Measurements from ENCODE around the gene ASB1.

DNA sequence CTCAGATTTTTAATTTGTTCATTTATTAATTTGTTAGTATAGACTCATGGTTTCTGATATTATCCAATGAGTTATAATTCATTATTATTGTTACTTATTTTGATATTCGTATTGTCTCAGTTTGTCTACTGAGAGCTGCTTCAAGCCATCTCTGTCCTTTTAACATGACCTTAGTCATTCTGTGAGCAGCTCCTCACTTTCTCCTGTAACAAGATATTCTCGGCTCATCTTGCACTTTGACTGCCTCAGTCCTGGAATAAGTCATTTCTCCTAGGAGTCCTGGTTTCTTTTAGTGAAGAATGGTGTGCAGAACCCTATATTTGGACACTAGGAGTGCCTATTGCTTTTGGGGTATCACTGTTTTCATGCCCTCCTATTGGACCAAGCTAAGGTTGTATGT lies 13.2 kb downstream of the ASB1 start:
- TF ChIP-seq, protein P1, sequence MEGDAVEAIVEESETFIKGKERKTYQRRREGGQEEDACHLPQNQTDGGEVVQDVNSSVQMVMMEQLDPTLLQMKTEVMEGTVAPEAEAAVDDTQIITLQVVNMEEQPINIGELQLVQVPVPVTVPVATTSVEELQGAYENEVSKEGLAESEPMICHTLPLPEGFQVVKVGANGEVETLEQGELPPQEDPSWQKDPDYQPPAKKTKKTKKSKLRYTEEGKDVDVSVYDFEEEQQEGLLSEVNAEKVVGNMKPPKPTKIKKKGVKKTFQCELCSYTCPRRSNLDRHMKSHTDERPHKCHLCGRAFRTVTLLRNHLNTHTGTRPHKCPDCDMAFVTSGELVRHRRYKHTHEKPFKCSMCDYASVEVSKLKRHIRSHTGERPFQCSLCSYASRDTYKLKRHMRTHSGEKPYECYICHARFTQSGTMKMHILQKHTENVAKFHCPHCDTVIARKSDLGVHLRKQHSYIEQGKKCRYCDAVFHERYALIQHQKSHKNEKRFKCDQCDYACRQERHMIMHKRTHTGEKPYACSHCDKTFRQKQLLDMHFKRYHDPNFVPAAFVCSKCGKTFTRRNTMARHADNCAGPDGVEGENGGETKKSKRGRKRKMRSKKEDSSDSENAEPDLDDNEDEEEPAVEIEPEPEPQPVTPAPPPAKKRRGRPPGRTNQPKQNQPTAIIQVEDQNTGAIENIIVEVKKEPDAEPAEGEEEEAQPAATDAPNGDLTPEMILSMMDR (IDR thresholded peaks at IDR 0.05), result no peak
- no peak for TF ChIP-seq POLR2A (IDR thresholded peaks at IDR 0.05)

Measured in esophagus squamous epithelium (tissue), 4 donors.